ENCODE measurements around the gene PRAMEF12.
"Not testable (repeated sequence)": the region's sequence is repeated elsewhere in the genome, so short reads cannot be mapped to it uniquely, and the experiment has no call there.

Gene PRAMEF12

GRCh38 chr1:12773438-12773837 is at the start of gene PRAMEF12:
Gene PRAMEF12 (plus strand): TSS chr1:12773738. CDS start chr1:12774868, 1,130 bp downstream.
- no peak for DNase-seq

DNA sequence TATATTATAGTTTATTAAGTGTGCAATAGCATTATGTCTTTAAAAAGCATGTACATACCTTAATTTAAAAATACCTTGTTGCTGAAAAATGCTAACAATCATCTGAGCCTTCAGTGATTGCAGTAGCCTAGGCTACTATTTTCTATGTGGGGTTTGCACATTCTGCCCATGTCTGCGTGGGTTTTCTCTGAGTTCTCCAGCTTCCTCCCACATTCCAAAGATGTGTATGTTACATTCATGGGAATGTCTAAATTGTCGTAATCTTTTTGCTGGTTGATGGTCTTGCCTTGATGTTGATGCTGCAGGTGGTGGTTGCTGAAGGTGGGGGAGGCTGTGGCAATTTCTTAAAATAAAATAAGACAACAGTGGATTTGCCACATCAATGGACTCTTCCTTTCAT is 45.1 kb upstream of the PRAMEF12 start:
- DNase-seq: no peak

DNA sequence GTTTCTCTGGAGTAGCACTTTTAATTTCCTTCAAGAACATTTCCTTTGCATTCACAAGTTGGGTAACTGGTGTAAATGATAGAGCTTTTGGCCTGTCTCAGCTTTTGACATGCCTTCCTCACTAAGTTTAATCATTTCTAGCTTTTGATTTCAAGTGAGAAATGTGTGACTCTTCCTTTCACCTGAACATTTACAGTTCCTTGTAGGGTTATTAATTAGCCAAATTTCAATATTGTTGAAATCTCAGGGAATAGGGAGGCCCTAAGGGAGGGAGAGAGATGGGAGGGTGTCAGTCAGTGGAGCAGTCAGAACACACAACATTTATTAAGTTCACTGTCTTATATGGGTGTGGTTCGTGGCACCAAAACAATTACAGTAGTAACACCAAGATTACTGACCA is 43.4 kb upstream of the PRAMEF12 start:
- no peak for DNase-seq

DNA sequence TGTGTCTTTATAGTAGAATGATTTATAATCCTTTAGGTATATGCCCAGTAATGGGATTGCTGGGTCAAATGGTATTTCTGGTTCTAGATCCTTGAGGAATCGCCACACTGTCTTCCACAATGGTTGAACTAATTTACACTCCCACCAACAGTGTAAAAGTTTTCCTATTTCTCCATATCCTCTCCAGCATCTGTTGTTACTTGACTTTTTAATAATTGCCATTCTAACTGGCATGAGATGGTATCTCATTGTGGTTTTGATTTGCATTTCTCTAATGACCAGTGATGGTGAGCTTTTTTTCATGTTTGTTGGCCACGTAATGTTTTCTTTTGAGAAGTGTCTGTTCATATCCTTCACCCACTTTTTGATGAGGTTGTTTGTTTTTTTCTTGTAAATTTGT is 42.5 kb upstream of the PRAMEF12 start:
- DNase-seq: not testable (repeated sequence)

DNA sequence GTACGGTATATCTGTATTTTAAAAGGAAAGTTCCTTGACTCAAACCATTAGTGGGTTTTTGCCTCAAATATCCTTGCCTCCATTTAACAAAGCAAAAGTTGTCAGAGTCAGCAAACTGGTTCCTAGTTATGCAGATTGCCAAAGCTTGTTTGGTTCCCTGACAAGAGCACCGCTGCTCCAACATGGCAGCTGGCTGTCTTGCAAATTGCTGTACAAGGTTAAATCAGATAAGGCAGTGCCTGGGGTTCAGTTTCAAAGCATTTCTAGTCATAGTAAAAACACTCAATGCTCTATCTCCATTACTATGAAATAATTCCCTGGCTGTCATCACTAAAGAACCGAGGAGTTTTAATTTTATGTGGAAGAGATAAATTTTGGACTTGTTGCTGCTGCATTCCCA is 38.9 kb upstream of the PRAMEF12 start:
- DNase-seq: no peak

DNA sequence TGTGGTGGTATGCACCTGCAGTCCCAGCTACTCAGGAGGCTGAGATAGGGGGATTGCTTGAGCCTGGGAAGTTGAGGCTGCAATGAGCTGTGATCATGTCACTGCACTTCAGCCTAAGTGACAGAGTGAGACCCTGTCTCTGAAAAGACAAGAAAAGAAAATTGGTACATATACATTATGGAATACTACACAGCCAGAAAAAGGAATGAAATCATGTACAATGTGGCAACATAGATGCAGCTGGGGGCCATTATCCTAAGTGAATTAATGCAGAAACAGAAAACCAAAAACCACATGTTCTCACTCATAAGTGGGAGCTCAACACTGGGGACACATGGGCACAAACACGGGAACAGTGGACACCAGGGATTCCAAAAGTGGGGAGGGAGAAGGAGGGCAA is 34.6 kb upstream of the PRAMEF12 start:
- DNase-seq: no peak

- DNase-seq: no peak
Observed at GRCh38 chr1:12739613-12740012, 33.9 kb upstream of the PRAMEF12 start.

DNA sequence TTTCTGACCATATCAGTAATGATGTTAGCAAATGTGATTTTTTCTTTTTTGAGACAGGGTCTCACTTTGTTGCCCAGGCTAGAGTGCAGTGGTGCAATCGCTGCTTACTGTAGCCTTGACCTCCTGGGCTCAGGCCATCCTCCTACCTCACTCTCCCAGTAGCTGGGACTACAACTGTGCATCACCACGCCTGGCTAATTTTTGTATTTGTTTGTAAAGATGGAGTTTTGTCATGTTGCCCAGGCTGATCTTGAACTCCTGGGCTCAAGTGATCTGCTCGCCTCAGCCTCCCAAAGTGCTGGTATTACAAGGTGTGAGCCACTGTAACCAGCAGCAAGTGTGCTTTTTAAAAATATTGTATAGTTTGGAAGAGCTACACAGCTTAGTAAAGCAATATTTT is 31.6 kb upstream of the PRAMEF12 start:
- DNase-seq: no peak

DNA sequence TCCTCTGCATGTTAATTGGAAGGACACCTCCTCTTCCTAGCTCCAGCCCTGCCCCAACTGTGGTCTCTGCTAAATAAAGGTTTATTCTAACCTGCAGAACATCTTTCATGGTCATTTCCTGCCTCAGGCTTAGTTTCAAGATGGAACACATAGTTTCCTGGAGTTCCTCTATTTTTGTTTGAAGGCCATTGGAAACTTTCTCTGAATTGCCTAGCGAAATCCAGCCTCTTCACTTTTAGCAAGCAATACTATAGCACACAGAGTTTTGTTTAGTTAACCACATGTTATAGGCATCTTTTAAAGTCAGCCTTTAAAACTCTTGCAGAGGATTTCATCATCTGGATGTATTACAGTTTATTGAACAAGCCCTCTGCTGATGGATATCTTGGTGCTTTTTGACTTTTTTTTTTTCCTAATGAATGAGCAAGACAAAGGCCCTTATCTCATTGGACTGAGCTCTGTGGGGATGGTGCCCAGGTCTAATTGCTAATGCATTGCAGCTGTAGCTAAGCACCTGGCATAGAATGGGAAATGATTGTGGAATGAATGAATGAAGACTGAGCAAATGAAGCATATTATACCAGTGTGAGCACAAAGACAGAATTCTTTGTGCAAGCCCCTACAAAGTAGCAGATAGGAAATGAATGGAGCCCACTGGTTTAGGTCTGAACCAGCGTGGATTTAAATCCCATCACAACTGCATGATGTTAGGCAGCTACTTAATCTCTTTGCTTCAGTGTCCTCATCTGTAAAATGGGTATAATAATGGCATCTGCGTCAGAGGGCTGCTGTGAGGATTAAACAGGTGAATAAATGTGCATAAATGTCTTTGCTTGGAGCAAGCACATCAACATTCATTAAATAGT is 28.2 kb upstream of the PRAMEF12 start:
- no peak for DNase-seq

DNA sequence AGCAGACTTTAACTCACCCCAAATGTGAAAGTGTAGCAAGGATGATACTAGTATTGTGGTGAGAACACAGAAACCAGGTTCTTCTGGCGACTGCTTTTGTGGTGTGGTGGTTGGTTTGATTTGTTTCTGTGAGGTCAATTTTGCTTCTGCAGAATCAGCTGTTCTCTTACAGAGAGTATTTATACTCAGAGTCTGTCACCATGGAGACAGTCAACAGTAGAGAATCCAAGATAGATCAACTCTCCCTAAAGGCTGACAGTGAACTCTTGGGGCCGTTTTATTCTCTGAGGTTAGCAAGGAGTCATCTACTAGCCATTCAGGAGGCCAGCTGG is 27.6 kb upstream of the PRAMEF12 start, which contains the start of gene CFAP107:
TSS of gene CFAP107 (plus strand) at position 209 of the 332 bp plus-strand sequence. CDS start 231 bp downstream, outside the sequence.
- DNase-seq: no peak

DNA sequence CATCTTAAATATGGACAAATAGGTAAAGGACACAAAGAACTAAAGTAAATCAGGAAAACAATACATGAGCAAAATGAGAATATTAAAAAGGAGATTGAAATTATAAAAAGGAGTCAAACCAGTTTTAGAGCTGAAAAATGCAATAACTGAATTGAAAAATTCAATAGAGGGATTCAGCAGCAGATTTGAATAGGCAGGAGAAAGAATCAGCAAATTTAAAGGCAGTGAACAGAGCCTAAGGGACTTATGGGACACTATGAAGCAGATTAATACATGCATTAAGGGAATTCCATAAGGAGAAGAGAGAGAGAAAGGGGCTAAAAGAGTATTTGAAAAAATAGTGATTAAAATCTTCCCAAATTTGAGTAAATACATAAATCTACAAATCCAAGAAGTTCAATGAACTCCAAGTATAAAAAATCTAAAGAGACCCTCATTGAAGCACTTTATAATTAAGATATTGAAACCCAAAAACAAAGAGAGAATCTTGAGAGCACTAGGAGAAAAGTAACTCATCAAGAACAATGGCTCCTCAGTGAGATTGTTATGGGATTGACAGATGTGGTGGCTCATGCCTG is 24.7 kb upstream of the PRAMEF12 start:
- DNase-seq: no peak

GRCh38 chr1:12754738-12755137 is 18.8 kb upstream of the PRAMEF12 start:
- no peak for DNase-seq

GRCh38 chr1:12756273-12756672 is 17.3 kb upstream of the PRAMEF12 start:
- DNase-seq: no peak

- no peak for DNase-seq
Observed at GRCh38 chr1:12756768-12757413, 16.6 kb upstream of the PRAMEF12 start.

DNA sequence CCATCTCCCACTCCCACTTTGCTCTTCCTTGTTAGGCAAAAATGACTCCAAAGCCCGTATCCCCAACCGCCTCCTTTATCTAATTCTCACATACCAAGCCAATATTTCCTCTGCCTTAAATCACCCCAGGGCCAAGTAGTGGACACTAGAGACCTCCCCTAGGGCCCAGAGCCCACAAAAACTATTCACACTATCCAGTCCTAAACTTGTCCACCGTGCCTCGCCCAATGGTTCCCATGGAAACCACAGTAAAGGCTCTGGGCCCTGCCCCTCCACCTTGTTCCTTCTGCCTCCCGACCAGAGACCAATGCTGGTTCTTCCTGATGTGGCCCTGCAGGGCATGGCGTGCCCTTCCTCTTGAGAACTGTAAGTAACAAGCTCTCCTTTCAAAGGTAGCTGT is 15.7 kb upstream of the PRAMEF12 start:
- no peak for DNase-seq

GRCh38 chr1:12760256-12760795 is 13.2 kb upstream of the PRAMEF12 start:
- no peak for DNase-seq

- DNase-seq: no peak
Observed at GRCh38 chr1:12761781-12762180, 11.8 kb upstream of the PRAMEF12 start.

- DNase-seq: no peak
Observed at GRCh38 chr1:12762766-12763165, 10.8 kb upstream of the PRAMEF12 start.

GRCh38 chr1:12763479-12763878 is 10.1 kb upstream of the PRAMEF12 start:
- no peak for DNase-seq

- DNase-seq: no peak
Observed at GRCh38 chr1:12764016-12764415, 9.5 kb upstream of the PRAMEF12 start.

GRCh38 chr1:12769031-12769430 is 4.5 kb upstream of the PRAMEF12 start:
- no peak for DNase-seq

DNA sequence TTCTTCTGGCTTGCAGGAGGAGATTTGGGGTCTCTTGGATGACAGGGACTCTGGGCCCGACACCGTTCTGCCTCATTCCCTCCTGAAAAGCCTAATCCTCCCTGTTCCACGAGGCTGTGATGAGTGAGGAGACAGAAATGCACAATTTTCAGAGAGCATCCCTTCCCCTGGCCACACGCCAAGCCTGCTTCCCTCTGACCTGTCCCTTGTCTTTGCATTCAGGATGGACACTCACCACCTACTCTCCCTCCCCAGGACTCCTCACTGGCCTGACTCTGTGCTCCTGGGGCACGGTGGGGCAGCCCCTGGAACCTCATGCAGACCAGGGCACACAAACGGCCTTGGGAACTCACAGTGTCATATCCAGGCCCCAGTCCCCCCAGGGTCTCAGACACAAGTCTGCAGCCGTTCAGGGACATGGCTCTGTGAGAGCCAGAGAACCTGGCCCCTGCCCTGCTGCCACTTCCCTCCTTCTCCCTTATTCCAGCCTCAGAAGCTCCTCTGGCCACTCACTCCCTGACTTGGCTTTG is 3.5 kb upstream of the PRAMEF12 start:
- no peak for DNase-seq

GRCh38 chr1:12770620-12771019 is 2.9 kb upstream of the PRAMEF12 start:
- no peak for DNase-seq

Measured in hippocampal formation (tissue), 2 donors.